Stimulated activated naive CD4-positive, alpha-beta T cell (primary cell): ENCODE measurements around the gene KNTC1.
"Not testable (repeated sequence)": the region's sequence is repeated elsewhere in the genome, so short reads cannot be mapped to it uniquely, and the experiment has no call there.

Experiments used
- DNase-seq, 6 experiments: peaks; one replicate each; lab custom pipeline; 2025; lab: John Stamatoyannopoulos, UW

Gene KNTC1

DNA sequence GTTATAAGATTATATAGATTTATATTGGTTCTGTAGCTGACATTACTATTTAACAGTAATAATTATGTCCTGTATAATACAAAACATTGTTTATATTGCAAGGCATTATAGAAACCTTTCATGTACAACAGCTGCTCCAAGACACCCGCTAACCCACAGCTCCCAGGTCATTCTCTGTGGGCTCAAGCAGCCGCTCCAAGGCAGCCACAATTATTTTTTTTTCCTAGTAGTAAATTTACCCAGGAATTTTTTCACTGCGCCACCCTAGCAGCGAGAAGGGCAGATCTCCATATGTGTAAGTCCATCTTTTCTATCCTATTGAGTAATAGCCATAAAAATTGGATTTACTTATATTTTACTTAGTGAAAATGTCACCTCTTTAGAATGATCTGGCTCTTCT is 36.3 kb downstream of the KNTC1 start:
- DNase-seq, result no peak

DNA sequence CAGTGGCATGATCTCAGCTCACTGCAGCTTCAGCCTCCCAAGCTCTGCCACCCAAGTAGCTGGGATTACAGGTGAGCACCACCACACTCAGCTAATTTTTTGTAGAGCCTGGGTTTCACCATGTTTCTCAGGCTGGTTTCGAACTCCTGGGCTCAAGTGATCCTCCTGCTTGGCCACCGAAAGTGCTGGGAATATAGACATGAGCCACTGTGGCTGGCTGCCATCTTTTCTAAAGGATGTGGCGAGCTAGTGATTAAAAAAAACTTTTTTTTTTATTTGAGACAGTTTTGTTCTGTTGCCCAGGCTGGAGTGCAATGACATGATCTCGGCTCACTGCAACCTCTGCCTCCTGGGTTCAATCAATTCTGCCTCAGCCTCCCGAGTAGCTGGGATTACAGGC is 39.8 kb downstream of the KNTC1 start:
- not testable (repeated sequence) for DNase-seq

DNA sequence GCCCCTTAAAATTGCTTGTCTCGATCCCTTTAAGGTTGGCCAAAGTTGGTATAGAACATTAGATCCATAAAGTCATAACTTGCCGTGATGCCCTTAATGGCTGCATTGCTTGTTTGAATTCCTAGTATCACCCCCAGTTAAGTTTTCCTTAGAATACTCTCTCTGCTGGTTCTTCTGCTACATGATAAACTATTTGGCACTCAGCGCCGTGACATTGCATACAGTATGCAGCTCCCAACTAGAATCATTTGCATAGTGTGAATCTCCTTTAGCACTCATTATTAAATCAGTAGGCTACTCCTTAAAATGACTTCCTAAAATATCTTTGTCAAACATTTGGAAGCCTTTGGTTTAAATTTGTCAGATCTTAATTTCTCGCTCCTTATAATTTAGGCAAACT is 42.2 kb downstream of the KNTC1 start:
- no peak for DNase-seq

DNA sequence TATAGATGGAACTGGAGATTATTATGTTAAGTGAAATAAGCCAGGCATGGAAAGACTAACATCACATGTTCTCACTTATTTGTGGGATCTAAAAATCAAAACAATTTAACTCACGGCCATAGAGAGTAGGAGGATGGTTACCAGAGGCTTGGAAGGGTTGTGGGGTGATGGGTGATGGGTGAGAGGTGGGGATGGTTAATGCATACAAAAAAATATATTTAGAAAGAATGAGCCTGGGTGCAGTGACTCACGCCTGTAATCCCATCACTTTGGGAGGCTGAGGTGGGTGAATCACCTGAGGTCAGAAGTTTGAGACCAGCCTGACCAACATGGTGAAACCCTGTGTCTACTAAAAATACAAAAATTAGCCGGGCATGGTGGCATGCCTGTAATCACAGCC is 43.0 kb downstream of the KNTC1 start:
- not testable (repeated sequence) for DNase-seq

- DNase-seq, result no peak
Observed at GRCh38 chr12:122571821-122572220, 44.8 kb downstream of the KNTC1 start.

DNA sequence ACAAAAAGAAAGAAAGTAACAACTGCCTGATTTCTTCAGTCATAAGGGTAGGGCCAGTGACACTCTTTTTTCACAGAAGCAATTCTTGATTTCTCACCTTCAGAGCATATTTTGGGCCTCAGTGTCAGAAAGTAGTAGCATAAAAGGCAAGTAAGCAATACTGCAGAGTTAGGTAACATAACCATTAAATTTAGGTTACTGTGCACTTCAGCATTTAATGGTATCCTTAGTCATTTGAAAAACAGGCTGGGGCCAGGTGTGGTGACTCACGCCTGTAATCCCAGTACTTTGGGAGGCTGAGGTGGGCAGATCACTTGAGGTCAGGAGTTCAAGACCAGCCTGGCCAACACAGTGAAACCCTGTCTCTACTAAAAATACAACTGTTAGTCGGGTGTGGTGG is 56.2 kb downstream of the KNTC1 start:
- DNase-seq, result not testable (repeated sequence)

DNA sequence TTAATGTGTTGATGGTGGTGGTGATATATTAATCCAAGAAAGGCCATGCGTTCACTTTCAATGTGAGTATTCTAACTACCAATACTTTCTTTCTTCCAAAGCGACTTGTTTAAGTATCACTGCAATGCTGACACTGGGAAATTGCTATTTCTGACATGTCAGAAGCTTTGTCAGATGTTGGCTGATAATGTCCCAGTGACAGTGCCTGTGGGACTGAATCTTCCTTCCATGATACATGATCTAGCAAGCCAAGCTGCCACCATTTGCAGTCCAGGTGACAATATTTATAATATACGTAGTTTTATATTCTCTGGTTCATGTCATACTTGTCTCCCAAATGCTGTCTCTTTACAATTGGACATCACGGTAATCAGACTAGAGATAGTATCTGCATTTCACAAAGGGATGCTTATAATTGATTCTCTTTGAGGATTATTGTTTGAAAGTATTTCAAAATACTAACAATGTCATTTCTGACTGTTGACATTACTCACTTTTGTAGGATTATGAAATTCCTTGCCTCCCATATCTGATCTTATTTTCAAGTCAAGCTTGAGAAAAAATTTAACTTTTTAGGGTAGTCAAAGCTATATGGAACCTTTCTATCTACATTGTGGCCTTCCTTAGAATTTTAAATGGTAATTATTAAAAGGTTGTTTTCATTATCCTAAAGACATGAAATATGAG is 57.3 kb downstream of the KNTC1 start:
- DNase-seq, result no peak

DNA sequence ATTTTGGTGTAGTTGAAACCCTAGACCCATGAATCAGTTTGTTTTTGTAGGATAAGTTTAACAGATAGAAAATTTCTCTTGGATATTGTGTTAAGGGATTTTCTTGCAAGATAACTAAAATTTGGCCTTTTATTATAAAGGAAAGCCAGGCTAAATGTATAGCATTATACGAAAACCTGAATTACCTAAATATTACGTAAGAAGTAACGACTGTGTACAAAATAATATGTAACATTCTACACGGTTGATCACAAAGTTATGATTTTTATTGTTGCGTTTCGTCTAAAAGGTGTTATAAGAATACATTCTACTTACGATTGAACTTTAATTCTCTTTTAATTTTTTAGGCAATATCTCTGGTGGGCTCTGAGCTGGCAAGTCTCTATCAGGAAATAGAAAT is 63.9 kb downstream of the KNTC1 start:
- DNase-seq, result no peak

GRCh38 chr12:122591966-122592365 is 64.9 kb downstream of the KNTC1 start:
- not testable (repeated sequence) for DNase-seq

DNA sequence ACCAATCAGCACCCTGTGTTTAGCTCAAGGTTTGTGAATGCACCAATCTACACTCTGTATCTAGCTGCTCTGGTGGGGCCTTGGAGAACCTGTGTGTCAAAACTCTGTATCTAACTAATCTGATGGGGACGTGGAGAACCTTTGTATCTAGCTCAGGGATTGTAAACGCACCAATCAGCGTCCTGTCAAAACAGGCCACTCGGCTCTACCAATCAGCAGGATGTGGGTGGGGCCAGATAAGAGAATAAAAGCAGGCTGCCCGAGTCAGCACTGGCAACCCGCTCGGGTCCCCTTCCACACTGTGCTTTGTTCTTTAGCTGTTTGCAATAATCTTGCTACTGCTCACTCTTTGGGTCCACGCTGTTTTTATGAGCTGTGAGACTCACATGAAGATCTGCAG is 65.5 kb downstream of the KNTC1 start:
- DNase-seq, result not testable (repeated sequence)

DNA sequence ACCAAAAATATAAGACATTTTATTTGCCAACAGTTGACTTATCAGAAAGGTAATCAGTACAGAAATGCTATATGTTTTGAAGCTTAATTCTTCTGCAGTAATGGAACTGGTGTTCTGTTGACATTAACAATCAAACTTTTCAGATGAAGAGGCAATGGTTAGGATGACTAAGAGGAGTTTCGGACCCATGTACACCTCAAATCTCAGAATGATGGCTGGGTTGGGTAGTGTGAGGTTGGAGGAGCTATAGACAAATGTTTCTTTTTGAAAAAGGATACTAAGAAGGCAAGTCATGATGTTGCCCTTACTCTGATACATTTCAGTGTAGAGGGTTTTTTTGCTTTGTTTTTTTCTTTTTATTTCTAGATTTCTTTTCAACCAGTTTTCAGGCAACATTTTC is 66.9 kb downstream of the KNTC1 start:
- DNase-seq, result no peak

- no peak for DNase-seq
Observed at GRCh38 chr12:122596838-122597237, 69.8 kb downstream of the KNTC1 start.

DNA sequence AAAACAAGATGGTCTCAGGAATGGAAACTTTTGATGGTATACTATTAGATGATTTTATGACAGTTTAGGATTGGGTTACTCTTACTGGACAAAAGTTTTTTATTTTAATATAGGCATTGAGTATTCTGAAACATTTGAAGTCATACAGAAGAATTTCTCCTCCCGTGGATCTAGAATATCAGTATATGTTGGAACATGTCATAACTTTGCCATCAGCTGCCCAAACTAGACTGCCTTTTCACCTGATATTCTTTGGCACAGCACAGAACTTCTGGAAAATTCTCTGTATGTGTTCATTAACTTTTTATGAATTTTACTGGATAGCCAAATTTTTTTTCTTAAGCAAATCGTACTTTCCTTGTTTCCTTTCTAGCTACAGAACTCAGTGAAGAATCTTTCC is 75.4 kb downstream of the KNTC1 start:
- no peak for DNase-seq

GRCh38 chr12:122604993-122605392 is 77.9 kb downstream of the KNTC1 start:
- DNase-seq, result no peak

- no peak for DNase-seq
Observed at GRCh38 chr12:122609732-122610131, 82.7 kb downstream of the KNTC1 start.

DNA sequence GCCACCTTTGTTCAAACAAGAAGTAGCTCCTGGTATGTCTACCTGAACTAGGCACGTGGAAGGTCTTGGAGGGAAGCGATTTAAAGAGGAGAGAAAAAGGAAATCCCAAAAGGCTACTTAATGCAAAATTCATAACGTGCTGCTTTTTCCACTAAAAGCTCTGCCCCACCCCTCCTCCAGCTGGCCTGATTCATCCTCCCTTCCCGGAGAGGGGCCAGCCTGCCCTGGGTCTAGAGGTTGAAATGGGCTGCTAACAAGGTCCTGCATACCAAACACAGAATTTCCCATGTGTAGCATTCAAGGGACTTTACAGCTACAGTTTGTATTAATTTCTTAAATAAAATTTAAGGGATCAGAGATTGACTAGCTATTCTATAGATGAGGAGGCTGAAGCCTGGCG is 83.2 kb downstream of the KNTC1 start:
- DNase-seq, result no peak

- no peak for DNase-seq
Observed at GRCh38 chr12:122610911-122611310, 83.9 kb downstream of the KNTC1 start.

DNA sequence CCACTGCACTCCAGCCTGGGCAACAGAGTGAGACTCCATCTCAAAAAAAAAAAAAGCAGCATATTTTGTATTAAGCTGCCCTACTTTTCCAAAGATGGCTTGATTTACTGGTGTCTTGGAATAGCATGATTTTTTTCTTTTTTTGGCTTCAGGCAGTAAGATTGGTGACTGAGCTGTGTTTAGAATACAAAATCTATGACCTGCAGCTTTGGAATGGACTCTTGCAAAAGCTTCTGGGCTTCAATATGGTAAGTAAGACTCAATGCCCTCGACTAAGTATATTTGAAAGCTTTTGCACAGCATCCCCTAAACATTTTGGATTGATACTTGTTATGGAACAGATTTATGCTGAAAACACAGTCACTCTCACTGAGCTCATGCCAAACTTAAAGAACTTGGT is 87.8 kb downstream of the KNTC1 start:
- DNase-seq, result no peak

DNA sequence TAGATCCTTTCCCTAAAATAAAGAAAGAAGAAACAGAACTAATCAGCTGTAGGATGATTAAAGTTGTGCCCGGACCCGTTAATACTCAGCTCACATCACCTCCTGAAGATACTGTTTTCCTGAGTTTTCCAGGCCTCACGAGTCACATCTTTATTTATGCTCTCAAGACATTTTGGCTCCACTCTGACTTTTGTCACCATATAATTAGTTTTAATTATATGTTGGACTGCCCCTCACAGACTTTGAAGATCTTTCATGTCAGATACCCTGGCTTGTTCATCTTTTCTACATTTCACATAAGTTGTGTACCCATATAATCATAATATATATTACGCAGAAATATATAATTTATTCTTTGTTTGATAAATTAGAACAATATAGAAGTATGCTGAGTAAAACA is 88.7 kb downstream of the KNTC1 start:
- DNase-seq, result no peak

- DNase-seq, result no peak
Observed at GRCh38 chr12:122635471-122635870, 108.4 kb downstream of the KNTC1 start.

GRCh38 chr12:122643207-122643805 is 116.3 kb downstream of the KNTC1 start:
- no peak for DNase-seq

DNA sequence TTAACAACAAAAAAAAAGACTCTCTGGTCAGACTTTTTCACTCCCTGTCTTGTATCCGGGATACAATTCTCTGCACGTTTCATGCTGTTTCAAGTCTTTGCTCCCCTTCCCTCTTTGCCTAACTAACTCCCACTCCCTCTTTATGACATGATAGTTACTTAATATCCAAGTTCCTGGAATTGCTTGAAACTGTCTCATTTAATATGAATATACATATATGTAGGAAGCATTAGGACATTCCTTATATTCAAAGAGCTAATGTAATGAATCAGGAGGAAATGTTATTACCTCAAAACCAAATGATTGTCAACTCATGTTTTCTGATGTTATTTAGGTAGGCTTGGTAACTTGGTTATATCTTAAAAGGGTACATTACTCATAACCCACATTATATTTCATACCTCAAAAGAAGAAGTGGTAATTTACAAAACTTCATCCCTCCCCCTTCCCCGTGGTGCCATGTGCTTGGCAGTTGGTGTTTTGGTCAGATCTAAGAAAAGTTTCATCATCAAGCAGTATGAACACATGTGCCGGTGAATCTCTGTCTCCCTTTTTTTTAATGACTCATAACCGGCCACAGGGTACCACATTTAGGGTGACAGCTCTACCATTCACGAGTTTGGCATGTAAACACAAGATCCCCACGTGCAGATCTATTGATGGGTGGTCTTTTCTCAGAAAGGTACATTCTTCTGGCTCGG is 119.6 kb downstream of the KNTC1 start:
- no peak for DNase-seq

GRCh38 chr12:122651520-122652224 is 124.6 kb downstream of the KNTC1 start:
- DNase-seq, result no peak
